Measurements from ENCODE around the gene CENPO.

CENPO gene

DNA sequence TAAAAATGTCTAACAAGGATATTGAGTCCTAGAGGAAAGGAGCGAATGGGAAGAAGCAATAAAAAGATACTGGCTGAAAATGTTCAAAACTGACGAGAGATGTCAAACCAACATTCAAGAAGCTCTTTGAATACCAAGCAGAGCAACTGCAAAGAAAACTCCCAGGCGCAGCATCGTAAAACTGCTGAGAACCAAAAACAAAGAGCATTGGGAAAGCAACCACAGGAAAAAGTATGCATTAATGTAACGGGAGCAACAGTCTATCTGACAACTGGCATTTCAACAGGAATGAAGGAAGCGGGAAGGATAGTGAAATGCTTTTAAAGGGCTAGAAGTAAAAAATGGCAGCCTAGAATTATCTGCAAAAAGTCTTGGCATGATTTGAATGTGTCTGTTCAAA is 73.7 kb downstream of the CENPO start:
- no peak for DNase-seq

DNA sequence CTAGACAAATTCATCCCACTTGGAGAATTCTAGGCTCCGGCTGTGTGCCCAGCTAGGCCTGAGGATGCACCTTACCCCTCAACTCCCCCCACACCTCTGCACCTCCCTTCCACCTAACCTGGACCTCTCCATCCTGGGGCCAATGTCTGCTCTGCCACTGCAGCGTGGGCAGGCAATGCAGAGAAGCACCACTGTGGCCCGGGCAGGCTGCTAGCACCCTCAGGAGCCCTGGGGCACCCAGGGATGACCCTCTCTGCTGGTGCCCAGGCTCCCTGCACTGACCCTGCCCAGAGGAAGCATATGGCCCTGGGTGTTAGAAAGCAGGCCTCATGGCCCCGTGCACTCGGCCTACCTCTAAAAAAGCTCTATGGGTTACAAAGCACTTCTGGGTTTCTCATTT is 77.2 kb downstream of the CENPO start:
- no peak for DNase-seq

DNA sequence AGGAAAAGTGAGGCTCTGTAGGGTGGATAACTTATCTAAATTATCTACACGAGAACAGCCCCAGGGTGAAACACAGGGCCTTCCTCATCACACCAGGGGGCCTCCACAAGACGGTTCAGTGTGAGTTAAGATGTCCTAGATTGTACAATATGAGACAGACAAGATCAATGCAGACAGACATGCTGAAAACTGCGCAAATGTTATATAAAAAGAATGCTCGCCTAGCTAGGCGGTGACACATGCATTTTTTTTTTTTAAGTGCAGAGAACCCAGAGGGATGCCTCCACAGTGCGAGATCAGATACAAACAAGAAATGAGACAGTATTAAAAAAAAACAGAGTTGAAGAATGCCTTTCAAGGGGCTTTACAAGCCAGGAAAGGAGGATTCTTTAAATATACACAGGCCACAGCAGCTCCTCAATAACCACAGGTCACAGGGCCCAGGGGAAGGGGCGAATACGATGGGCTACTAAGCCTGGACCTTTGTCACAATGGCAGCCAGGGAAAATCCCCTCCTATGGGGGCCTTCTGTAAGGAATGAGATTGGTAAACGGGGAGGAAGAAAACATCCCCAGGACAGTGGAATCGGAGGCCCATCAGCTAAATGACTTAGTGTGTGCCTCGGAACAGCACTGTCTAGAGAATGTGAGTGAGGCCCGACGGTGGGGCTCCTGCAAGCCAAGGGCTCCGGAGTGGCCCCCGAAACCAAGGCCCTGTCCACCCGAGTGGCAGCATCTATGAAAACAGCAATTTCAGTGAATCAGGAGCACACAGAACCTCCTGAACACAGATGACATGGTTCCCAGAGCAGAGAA is 77.9 kb downstream of the CENPO start:
- no peak for DNase-seq

DNA sequence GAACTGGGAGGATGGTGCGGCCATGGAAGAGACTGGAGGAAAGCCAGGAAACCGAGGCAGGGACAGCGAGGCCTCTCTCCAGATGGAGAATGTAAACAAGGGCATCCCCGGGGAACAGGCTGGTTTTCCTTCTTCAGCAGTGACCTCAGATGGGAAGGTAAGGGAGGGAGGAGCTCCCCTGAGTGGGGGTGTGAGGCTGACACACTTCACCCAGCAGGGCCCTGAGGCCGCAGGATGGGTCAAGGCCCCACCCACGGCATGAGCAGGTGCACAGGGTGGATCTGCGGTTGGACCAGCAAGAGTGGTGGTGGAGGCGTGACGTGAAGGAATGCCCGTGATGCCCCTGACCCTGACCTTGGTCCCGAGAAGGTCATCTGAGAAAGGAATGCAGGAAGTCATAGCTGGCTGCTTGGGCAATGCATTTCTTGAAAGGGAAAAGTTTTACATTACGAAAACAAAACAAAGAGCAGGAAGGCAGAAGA is 78.7 kb downstream of the CENPO start:
- DNase-seq: no peak
